Ishikawa (cell line): ENCODE results near the gene CTNND2.

ENCODE experiments used
- CEBPB ChIP-seq: IDR thresholded peaks from 2 replicates; pipeline ENCODE4 v1.6.1; 2012
- CREB1 ChIP-seq: IDR thresholded peaks from 2 replicates; pipeline ENCODE4 v1.6.1; 2012; ENCODE audit warnings: low read depth
- EGR1 ChIP-seq: IDR thresholded peaks from 2 replicates; pipeline ENCODE4 v1.6.1; 2012
- EP300 ChIP-seq: IDR thresholded peaks from 2 replicates; pipeline ENCODE4 v1.6.1; 2012; ENCODE audit warnings: borderline replicate concordance
- NFIC ChIP-seq: IDR thresholded peaks from 2 replicates; pipeline ENCODE4 v1.6.1; 2012
- RAD21 ChIP-seq: IDR thresholded peaks from 2 replicates; pipeline ENCODE4 v1.6.1; 2012; ENCODE audit warnings: low read depth
- TAF1 ChIP-seq: IDR thresholded peaks from 2 replicates; pipeline ENCODE4 v1.6.1; 2012; ENCODE audit warnings: low read depth, mild to moderate bottlenecking
- TEAD4 ChIP-seq: IDR thresholded peaks from 2 replicates; pipeline ENCODE4 v1.6.1; 2012
- YY1 ChIP-seq: IDR thresholded peaks from 2 replicates; pipeline ENCODE4 v1.6.1; 2012; ENCODE audit warnings: low read depth
- TF ChIP-seq, protein P1 (sequence below): IDR thresholded peaks from 2 replicates; pipeline ENCODE4 v1.6.1; 2012; ENCODE audit warnings: low read depth, mild to moderate bottlenecking
- TF ChIP-seq, protein P2 (sequence below): IDR thresholded peaks from 2 replicates; pipeline ENCODE4 v1.6.1; 2012

GRCh38 chr5:11560915-11561697, 343.1 kb downstream of the CTNND2 start:
- TF ChIP-seq RAD21: no peak
- TF ChIP-seq TEAD4: no peak
- TF ChIP-seq, protein P1, sequence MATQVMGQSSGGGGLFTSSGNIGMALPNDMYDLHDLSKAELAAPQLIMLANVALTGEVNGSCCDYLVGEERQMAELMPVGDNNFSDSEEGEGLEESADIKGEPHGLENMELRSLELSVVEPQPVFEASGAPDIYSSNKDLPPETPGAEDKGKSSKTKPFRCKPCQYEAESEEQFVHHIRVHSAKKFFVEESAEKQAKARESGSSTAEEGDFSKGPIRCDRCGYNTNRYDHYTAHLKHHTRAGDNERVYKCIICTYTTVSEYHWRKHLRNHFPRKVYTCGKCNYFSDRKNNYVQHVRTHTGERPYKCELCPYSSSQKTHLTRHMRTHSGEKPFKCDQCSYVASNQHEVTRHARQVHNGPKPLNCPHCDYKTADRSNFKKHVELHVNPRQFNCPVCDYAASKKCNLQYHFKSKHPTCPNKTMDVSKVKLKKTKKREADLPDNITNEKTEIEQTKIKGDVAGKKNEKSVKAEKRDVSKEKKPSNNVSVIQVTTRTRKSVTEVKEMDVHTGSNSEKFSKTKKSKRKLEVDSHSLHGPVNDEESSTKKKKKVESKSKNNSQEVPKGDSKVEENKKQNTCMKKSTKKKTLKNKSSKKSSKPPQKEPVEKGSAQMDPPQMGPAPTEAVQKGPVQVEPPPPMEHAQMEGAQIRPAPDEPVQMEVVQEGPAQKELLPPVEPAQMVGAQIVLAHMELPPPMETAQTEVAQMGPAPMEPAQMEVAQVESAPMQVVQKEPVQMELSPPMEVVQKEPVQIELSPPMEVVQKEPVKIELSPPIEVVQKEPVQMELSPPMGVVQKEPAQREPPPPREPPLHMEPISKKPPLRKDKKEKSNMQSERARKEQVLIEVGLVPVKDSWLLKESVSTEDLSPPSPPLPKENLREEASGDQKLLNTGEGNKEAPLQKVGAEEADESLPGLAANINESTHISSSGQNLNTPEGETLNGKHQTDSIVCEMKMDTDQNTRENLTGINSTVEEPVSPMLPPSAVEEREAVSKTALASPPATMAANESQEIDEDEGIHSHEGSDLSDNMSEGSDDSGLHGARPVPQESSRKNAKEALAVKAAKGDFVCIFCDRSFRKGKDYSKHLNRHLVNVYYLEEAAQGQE: no peak
- TF ChIP-seq TAF1: no peak
- TF ChIP-seq, protein P2, sequence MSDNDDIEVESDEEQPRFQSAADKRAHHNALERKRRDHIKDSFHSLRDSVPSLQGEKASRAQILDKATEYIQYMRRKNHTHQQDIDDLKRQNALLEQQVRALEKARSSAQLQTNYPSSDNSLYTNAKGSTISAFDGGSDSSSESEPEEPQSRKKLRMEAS: no peak
- no peak for TF ChIP-seq NFIC
- TF ChIP-seq CREB1: no peak
- TF ChIP-seq YY1: no peak
- no peak for TF ChIP-seq EP300
- no peak for TF ChIP-seq EGR1
- no peak for TF ChIP-seq CEBPB
